Liver (tissue), 9 donors: ENCODE data around the gene SNX1. TPM values are rescaled to one million over a fixed set of nuclear protein-coding genes. Genes with fewer than 3 reads are reported as not detected.

Source experiments
- DNase-seq: peaks from one replicate; pipeline ENCODE4 v3.0.0-alpha.2; 2017; ENCODE audit warnings: low spot score
- H3K27ac ChIP-seq, 2 donors: one replicate each; pipeline ENCODE4 v1.7.0; 2013; ENCODE audit warnings: inconsistent platforms in 2 of 2, low read length in 2 of 2, control low read depth in 1 of 2, low read depth in 1 of 2, mild to moderate bottlenecking in 1 of 2
- H3K27me3 ChIP-seq, 4 donors: one replicate each; pipeline versions ENCODE4 v1.6.1 to v1.7.0; 2013; ENCODE audit warnings: low read length in 3 of 4, inconsistent platforms in 1 of 4, mild to moderate bottlenecking in 1 of 4, moderate library complexity in 1 of 4; ENCODE audit not compliant: control insufficient read depth in 4 of 4, insufficient read depth in 4 of 4
- H3K36me3 ChIP-seq, 4 donors: one replicate each; pipeline versions ENCODE4 v1.6.1 to v1.7.0; 2013; ENCODE audit warnings: low read length in 3 of 4, mild to moderate bottlenecking in 3 of 4, low read depth in 1 of 4, moderate library complexity in 1 of 4; ENCODE audit not compliant: control insufficient read depth in 4 of 4, insufficient read depth in 3 of 4
- H3K4me1 ChIP-seq, 4 donors: one replicate each; pipeline versions ENCODE4 v1.6.1 to v1.7.0; 2013; ENCODE audit warnings: low read length in 3 of 4, mild to moderate bottlenecking in 3 of 4, moderate library complexity in 1 of 4; ENCODE audit not compliant: control insufficient read depth in 4 of 4, insufficient read depth in 4 of 4
- H3K4me3 ChIP-seq, 3 donors: one replicate each; pipeline versions ENCODE4 v1.6.1 to v1.7.0; 2013; ENCODE audit warnings: low read length in 3 of 3, control low read depth in 1 of 3, low read depth in 1 of 3, mild to moderate bottlenecking in 1 of 3
- H3K9ac ChIP-seq, 2 donors: one replicate each; pipeline ENCODE4 v1.7.0; 2013; ENCODE audit warnings: low read length in 2 of 2, mild to moderate bottlenecking in 2 of 2, moderate library complexity in 2 of 2, control low read depth in 1 of 2, low read depth in 1 of 2
- H3K9me3 ChIP-seq, 4 donors: one replicate each; pipeline versions ENCODE4 v1.6.1 to v1.7.0; 2013; ENCODE audit warnings: low read length in 3 of 4; ENCODE audit not compliant: control insufficient read depth in 4 of 4
- EGR1 ChIP-seq, 2 donors: IDR thresholded peaks; 2 replicates each; pipeline ENCODE4 v1.6.1; 2016 to 2018; ENCODE audit warnings: antibody characterized with exemption in 2 of 2, low read depth in 2 of 2
- FOXA1 ChIP-seq: IDR thresholded peaks from 2 replicates; pipeline ENCODE4 v1.6.1; 2016; ENCODE audit warnings: antibody characterized with exemption
- FOXA2 ChIP-seq: IDR thresholded peaks from 2 replicates; pipeline ENCODE4 v1.6.1; 2016; ENCODE audit warnings: antibody characterized with exemption
- GABPA ChIP-seq, 2 donors: IDR thresholded peaks in 1 of 2; conservative IDR thresholded peaks in 1 of 2; 2 replicates each; pipeline ENCODE4 v1.6.1; 2016; ENCODE audit warnings: antibody characterized with exemption in 2 of 2, mild to moderate bottlenecking in 1 of 2, moderate library complexity in 1 of 2
- HNF4A ChIP-seq, 2 donors: conservative IDR thresholded peaks; 2 replicates each; pipeline ENCODE4 v1.6.1; 2016; ENCODE audit warnings: antibody characterized with exemption in 2 of 2, mild to moderate bottlenecking in 2 of 2
- JUND ChIP-seq, 2 donors: IDR thresholded peaks; 2 replicates each; pipeline ENCODE4 v1.6.1; 2016; ENCODE audit warnings: antibody characterized with exemption in 2 of 2
- NR2F2 ChIP-seq: IDR thresholded peaks from 2 replicates; pipeline ENCODE4 v1.6.1; 2016; ENCODE audit warnings: antibody characterized with exemption
- RAD21 ChIP-seq, 2 donors: IDR thresholded peaks; 2 replicates each; pipeline ENCODE4 v1.6.1; 2016; ENCODE audit warnings: antibody characterized with exemption in 2 of 2, mild to moderate bottlenecking in 2 of 2
- RXRA ChIP-seq, 2 donors: IDR thresholded peaks; 2 replicates each; pipeline ENCODE4 v1.6.1; 2017 to 2018; ENCODE audit warnings: antibody characterized with exemption in 2 of 2, mild to moderate bottlenecking in 1 of 2
- SP1 ChIP-seq: IDR thresholded peaks from 2 replicates; pipeline ENCODE4 v1.6.1; 2018; ENCODE audit warnings: antibody characterized with exemption, mild to moderate bottlenecking
- TAF1 ChIP-seq: conservative IDR thresholded peaks from 2 replicates; pipeline ENCODE4 v1.6.1; 2016; ENCODE audit warnings: antibody characterized with exemption, mild to moderate bottlenecking
- WGBS: extraction: QIAGEN DNeasy Blood & Tissue Kit; methylation state at CpG from one replicate; pipeline ENCODE4 v1.1.7; 2013; 5-methylcytosine and 5-hydroxymethylcytosine counted together
- polyA plus RNA-seq, 2 donors: library from polyadenylated mRNA; stranded (reverse) in 1 of 2; unstranded in 1 of 2; fragments of 200-250 nt in 1 of 2; fragments of >200 nt in 1 of 2; fragmentation: Nextera tagmentation in 1 of 2; extraction: Ambion mirVana in 1 of 2; gene quantifications; one replicate each; pipeline versions ENCODE4 v1.2.1 to v1.2.3, GENCODE V29; 2013 to 2015
- total RNA-seq, 2 donors: library from RNA; depleted of rRNA; stranded (reverse); fragments of >200 nt; gene quantifications; one replicate each; pipeline ENCODE4 v1.2.3, GENCODE V29; 2014
- TF ChIP-seq, protein P1 (sequence below): IDR thresholded peaks from 2 replicates; pipeline ENCODE4 v1.6.1; 2016; ENCODE audit warnings: antibody characterized with exemption
- TF ChIP-seq, protein P2 (sequence below): IDR thresholded peaks from 2 replicates; pipeline ENCODE4 v1.6.1; 2016; ENCODE audit warnings: antibody characterized with exemption
- TF ChIP-seq, protein P3 (sequence below): fragments of 150-350 bp; IDR thresholded peaks from 2 replicates; pipeline ENCODE4 v1.5.1; 2017; ENCODE audit warnings: improper control_type of control experiment, low read depth, low read length; ENCODE audit not compliant: missing input control
- TF ChIP-seq, protein P4 (sequence below): IDR thresholded peaks from 2 replicates; pipeline ENCODE4 v1.6.1; 2016; ENCODE audit warnings: antibody characterized with exemption, mild to moderate bottlenecking
- donor health status: healthy.
- donor health status: healthy.
- donor health status: healthy.
- donor health status: healthy.
- donor health status: healthy.

SNX1 gene
- total and polyA plus RNA-seq, 4 donors = 40.0 to 67.4 (median 45.0) TPM

DNA sequence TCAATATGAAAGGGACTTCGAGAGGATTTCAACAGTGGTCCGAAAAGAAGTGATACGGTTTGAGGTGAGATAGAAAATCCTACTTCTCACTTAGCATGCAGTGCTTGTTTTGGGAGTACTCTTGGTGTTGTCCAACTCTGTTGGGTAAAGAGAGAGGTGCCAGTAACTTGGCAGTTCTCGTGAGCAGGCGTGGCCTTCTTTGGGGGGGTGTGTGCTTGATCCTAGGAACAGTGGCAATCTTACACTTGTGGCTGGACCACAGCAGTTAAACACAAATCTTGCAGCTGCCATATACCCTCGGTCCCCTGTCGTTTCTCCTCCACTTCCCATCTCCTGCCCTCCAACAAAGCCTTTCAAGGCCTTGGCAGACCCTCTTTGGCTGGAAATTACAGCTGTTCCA is 40.6 kb downstream of the SNX1 start (continued):
- TF ChIP-seq, protein P1, sequence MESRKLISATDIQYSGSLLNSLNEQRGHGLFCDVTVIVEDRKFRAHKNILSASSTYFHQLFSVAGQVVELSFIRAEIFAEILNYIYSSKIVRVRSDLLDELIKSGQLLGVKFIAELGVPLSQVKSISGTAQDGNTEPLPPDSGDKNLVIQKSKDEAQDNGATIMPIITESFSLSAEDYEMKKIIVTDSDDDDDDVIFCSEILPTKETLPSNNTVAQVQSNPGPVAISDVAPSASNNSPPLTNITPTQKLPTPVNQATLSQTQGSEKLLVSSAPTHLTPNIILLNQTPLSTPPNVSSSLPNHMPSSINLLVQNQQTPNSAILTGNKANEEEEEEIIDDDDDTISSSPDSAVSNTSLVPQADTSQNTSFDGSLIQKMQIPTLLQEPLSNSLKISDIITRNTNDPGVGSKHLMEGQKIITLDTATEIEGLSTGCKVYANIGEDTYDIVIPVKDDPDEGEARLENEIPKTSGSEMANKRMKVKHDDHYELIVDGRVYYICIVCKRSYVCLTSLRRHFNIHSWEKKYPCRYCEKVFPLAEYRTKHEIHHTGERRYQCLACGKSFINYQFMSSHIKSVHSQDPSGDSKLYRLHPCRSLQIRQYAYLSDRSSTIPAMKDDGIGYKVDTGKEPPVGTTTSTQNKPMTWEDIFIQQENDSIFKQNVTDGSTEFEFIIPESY = no peak
- no peak for TF ChIP-seq TAF1
- TF ChIP-seq SP1 = no peak
- TF ChIP-seq RXRA (IDR thresholded peaks at IDR 0.05) = no peak
- TF ChIP-seq, protein P2, sequence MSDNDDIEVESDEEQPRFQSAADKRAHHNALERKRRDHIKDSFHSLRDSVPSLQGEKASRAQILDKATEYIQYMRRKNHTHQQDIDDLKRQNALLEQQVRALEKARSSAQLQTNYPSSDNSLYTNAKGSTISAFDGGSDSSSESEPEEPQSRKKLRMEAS = no peak
- no peak for TF ChIP-seq GABPA (IDR thresholded peaks at IDR 0.05 in 1 of 2, conservative IDR thresholded peaks at IDR 0.05 in 1 of 2)
- TF ChIP-seq FOXA1 = no peak
- TF ChIP-seq EGR1 (IDR thresholded peaks at IDR 0.05; ENCODE audit: low read depth in 2 of 2) = no peak

GRCh38 chr15:64137226-64137833 is 41.5 kb downstream of the SNX1 start:
- Histone ChIP-seq H3K9ac (no peak overlapping the region), H3K27me3 (no peaks in the 10 kb centered on the region), H3K4me1 (no peaks in the 10 kb centered on the region), H3K4me3 (no peak overlapping the region), H3K27ac (no peak overlapping the region), H3K36me3 (peaks cover 18 to 73% (median 52%) of the 10 kb centered on the region in 4 donors), H3K9me3 (no peaks in the 10 kb centered on the region)
- no peak for DNase-seq
- TF ChIP-seq, protein P3, sequence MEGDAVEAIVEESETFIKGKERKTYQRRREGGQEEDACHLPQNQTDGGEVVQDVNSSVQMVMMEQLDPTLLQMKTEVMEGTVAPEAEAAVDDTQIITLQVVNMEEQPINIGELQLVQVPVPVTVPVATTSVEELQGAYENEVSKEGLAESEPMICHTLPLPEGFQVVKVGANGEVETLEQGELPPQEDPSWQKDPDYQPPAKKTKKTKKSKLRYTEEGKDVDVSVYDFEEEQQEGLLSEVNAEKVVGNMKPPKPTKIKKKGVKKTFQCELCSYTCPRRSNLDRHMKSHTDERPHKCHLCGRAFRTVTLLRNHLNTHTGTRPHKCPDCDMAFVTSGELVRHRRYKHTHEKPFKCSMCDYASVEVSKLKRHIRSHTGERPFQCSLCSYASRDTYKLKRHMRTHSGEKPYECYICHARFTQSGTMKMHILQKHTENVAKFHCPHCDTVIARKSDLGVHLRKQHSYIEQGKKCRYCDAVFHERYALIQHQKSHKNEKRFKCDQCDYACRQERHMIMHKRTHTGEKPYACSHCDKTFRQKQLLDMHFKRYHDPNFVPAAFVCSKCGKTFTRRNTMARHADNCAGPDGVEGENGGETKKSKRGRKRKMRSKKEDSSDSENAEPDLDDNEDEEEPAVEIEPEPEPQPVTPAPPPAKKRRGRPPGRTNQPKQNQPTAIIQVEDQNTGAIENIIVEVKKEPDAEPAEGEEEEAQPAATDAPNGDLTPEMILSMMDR = peak; percentile 16
- TF ChIP-seq RAD21 (IDR thresholded peaks at IDR 0.05) (peak in 1 of 2 donors; percentile 42), NR2F2 (no peak)
- 78% methylated on average over 8 of the region's 8 CpGs for WGBS

DNA sequence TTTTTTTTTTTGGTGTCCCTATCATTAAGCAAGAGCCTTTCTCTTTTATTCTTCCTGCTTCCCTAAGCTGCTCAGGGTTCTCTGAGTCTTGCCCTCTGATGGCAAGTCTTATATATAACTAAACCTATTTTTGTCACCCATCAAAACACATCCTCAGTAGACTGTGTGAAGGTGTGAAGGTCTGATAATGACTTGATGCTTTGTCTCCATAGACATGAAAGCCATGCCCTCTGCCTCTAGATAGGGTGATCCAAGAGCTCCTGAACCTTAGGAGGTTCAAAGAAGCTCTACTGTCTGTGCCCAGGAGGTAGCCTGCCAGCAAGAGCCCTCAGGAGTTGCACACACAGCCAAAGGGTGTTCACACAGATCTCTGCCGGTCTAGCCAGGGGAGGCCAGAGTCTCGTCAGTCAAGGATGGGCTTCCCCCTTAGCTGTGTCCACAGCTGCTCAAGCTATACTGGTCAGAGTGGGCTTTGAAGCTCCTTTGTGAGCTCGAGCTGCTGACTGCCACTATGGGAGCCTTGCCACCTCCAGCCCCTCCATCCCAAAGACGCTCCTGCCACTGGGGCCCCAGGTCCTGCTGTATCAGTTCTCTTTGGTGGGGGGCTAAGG is 42.7 kb downstream of the SNX1 start:
- Histone ChIP-seq H3K4me3 (no peak overlapping the region), H3K27me3 (no peaks in the 10 kb centered on the region), H3K36me3 (peaks cover 16 to 74% (median 52%) of the 10 kb centered on the region in 4 donors), H3K9ac (no peak overlapping the region), H3K27ac (no peak overlapping the region), H3K4me1 (no peaks in the 10 kb centered on the region), H3K9me3 (no peaks in the 10 kb centered on the region)
- WGBS = 96% methylated on average over 4 of the region's 4 CpGs
- DNase-seq = no peak
- TF ChIP-seq RXRA (IDR thresholded peaks at IDR 0.05) = no peak
- TF ChIP-seq, protein P4, sequence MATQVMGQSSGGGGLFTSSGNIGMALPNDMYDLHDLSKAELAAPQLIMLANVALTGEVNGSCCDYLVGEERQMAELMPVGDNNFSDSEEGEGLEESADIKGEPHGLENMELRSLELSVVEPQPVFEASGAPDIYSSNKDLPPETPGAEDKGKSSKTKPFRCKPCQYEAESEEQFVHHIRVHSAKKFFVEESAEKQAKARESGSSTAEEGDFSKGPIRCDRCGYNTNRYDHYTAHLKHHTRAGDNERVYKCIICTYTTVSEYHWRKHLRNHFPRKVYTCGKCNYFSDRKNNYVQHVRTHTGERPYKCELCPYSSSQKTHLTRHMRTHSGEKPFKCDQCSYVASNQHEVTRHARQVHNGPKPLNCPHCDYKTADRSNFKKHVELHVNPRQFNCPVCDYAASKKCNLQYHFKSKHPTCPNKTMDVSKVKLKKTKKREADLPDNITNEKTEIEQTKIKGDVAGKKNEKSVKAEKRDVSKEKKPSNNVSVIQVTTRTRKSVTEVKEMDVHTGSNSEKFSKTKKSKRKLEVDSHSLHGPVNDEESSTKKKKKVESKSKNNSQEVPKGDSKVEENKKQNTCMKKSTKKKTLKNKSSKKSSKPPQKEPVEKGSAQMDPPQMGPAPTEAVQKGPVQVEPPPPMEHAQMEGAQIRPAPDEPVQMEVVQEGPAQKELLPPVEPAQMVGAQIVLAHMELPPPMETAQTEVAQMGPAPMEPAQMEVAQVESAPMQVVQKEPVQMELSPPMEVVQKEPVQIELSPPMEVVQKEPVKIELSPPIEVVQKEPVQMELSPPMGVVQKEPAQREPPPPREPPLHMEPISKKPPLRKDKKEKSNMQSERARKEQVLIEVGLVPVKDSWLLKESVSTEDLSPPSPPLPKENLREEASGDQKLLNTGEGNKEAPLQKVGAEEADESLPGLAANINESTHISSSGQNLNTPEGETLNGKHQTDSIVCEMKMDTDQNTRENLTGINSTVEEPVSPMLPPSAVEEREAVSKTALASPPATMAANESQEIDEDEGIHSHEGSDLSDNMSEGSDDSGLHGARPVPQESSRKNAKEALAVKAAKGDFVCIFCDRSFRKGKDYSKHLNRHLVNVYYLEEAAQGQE = no peak
- TF ChIP-seq JUND (IDR thresholded peaks at IDR 0.05) = no peak
- no peak for TF ChIP-seq GABPA (IDR thresholded peaks at IDR 0.05 in 1 of 2, conservative IDR thresholded peaks at IDR 0.05 in 1 of 2)
- TF ChIP-seq, protein P2 = no peak
- TF ChIP-seq HNF4A (conservative IDR thresholded peaks at IDR 0.05) = no peak
- TF ChIP-seq FOXA2 = no peak
